Psoas muscle (tissue), 8 donors: ENCODE data around the gene GNA15. TPM values are rescaled to one million over a fixed set of nuclear protein-coding genes. Genes with fewer than 3 reads are reported as not detected.

Experiments
- ATAC-seq, 4 donors: fragments of 200-7000 bp; cut with Tn5 transposase; one replicate each; pipeline ENCODE4 v1.9.1; 2020; ENCODE audit warnings: moderate library complexity in 3 of 4, mild to moderate bottlenecking in 2 of 4
- DNase-seq, 2 donors: peaks; one replicate each; pipeline ENCODE4 v3.0.0-alpha.2; 2020
- H3K27ac ChIP-seq: fragments of 200-600 bp; one replicate; pipeline ENCODE4 v1.8.0; 2022
- H3K27me3 ChIP-seq, 3 donors: fragments of 200-600 bp in 1 of 3; one replicate each; pipeline versions ENCODE4 v1.6.1 to v1.8.0; 2013 to 2022; ENCODE audit warnings: low read length in 2 of 3, mild to moderate bottlenecking in 2 of 3, moderate library complexity in 1 of 3; ENCODE audit not compliant: insufficient read depth in 3 of 3
- H3K36me3 ChIP-seq, 2 donors: fragments of 200-600 bp in 1 of 2; one replicate each; pipeline versions ENCODE4 v1.6.1 to v1.8.0; 2013 to 2022; ENCODE audit warnings: low read depth in 1 of 2, mild to moderate bottlenecking in 1 of 2, moderate library complexity in 1 of 2; ENCODE audit not compliant: insufficient read depth in 1 of 2
- H3K4me1 ChIP-seq: fragments of 200-600 bp; one replicate; pipeline ENCODE4 v1.8.0; 2022
- H3K4me3 ChIP-seq: fragments of 200-600 bp; one replicate; pipeline ENCODE4 v1.8.0; 2022; ENCODE audit warnings: mild to moderate bottlenecking
- H3K9me3 ChIP-seq: fragments of 200-600 bp; one replicate; pipeline ENCODE4 v1.8.0; 2022
- CTCF ChIP-seq: fragments of 200-600 bp; IDR thresholded peaks from one replicate; pipeline ENCODE4 v1.8.0; 2022; ENCODE audit warnings: antibody characterized with exemption
- WGBS, 3 donors: extraction: QIAGEN DNeasy Blood & Tissue Kit; methylation state at CpG; one replicate each; pipeline versions ENCODE4 v1.1.6 to v1.1.7; 2013; 5-methylcytosine and 5-hydroxymethylcytosine counted together
- intact Hi-C, 2 donors: fragments of 100-400 bp; cut with DNase I; formaldehyde crosslinking; loops; one replicate each; pipeline versions ENCODE4 v1.11.0 to v1.14.2; 2022
- polyA plus RNA-seq, 3 donors: library from polyadenylated mRNA; stranded (reverse); fragments of 200-250 nt; gene quantifications; one replicate each; pipeline ENCODE4 v1.2.3, GENCODE V29; 2013
- total RNA-seq, 4 donors: library from RNA; stranded (reverse); fragmentation: NEBNext Ultra II Directional in 2 of 4; extraction: Animal tissue kit (Norgen Biotek cat#: 25700) in 2 of 4; gene quantifications; one replicate each; pipeline versions ENCODE4 v1.2.1 to v1.2.4, GENCODE V29; 2021 to 2023
- donor health status: healthy with polysubstance abuse.
- donor health status: DM: no; HTN: no; CAD: no; lungs with moderate emphysema.
- donor health status: Bipolar disorder and iron deficiency.
- donor health status: healthy.
- donor health status: DM: yes; HTN: yes; CAD: no.
- donor health status: DM: no; HTN: no; CAD: no.
- donor health status: DM: no; HTN: no; CAD: no.
- donor health status: DM: yes; HTN: yes; CAD: no.

GNA15 gene
- total and polyA plus RNA-seq, 7 donors: 0.18 to 1.9 (median 0.91) TPM

- H3K4me3 ChIP-seq: peak overlapping the region; percentile 98
- ATAC-seq (peak; percentile 27 to 63 (median 50)), DNase-seq (peak; percentile 52 to 80)
- peak; percentile 16 for TF ChIP-seq CTCF
- H3K4me1 ChIP-seq: peaks cover 61% of the 10 kb centered on the region
- no peaks in the 10 kb centered on the region for H3K36me3 ChIP-seq
- intact Hi-C loops: no loop called here
- no peaks in the 10 kb centered on the region for H3K27me3 ChIP-seq
- peak overlapping the region; percentile 86 for H3K27ac ChIP-seq
- 4 to 37% (median 13%) methylated on average over 18 of the region's 18 CpGs for WGBS, 3 donors
- H3K9me3 ChIP-seq: no peaks in the 10 kb centered on the region
These were observed 37.7 kb upstream of the GNA15 start for GRCh38 chr19:3098141-3098514.

GRCh38 chr19:3098515-3099346 is 37.1 kb upstream of the GNA15 start:
- WGBS, 3 donors: 10 to 13% (median 12%) methylated on average over 37 to 40 of the region's 40 CpGs
- TF ChIP-seq CTCF: no peak
- peak; percentile 24 to 54 (median 37) for ATAC-seq
- Histone ChIP-seq H3K9me3 (no peaks in the 10 kb centered on the region), H3K27me3 (no peaks in the 10 kb centered on the region), H3K4me1 (peaks cover 66% of the 10 kb centered on the region), H3K4me3 (peak overlapping the region; percentile 98), H3K36me3 (no peaks in the 10 kb centered on the region), H3K27ac (peak overlapping the region; percentile 86)
- intact Hi-C loops: no loop called here
- peak; percentile 74 to 87 for DNase-seq

- H3K4me3 ChIP-seq: peak overlapping the region; percentile 98
- peak overlapping the region; percentile 86 for H3K27ac ChIP-seq
- ATAC-seq: no peak
- WGBS, 3 donors: 78 to 88% (median 80%) methylated on average over 29 of the region's 29 CpGs
- H3K36me3 ChIP-seq: no peaks in the 10 kb centered on the region
- no peaks in the 10 kb centered on the region for H3K9me3 ChIP-seq
- TF ChIP-seq CTCF: no peak
- no peak for DNase-seq
- H3K4me1 ChIP-seq: peaks cover 74% of the 10 kb centered on the region
- no peaks in the 10 kb centered on the region for H3K27me3 ChIP-seq
- intact Hi-C loops: no loop called here
These were observed 36.3 kb upstream of the GNA15 start for GRCh38 chr19:3099347-3100145.

- H3K9me3 ChIP-seq: no peaks in the 10 kb centered on the region
- peak overlapping the region; percentile 14 for H3K4me3 ChIP-seq
- H3K4me1 ChIP-seq: peaks cover 74% of the 10 kb centered on the region
- peak overlapping the region; percentile 7 for H3K27ac ChIP-seq
- intact Hi-C loops: no loop called here
- 49 to 72% (median 50%) methylated on average over 11 to 14 of the region's 14 CpGs for WGBS, 3 donors
- H3K36me3 ChIP-seq: no peaks in the 10 kb centered on the region
- no peak for ATAC-seq
- no peak for TF ChIP-seq CTCF
- DNase-seq: no peak
- H3K27me3 ChIP-seq: no peaks in the 10 kb centered on the region
These were observed 35.5 kb upstream of the GNA15 start for GRCh38 chr19:3100331-3100730.
